Activated CD4-positive, alpha-beta T cell treated with anti-CD3 and anti-CD28 coated beads for 36 hours (primary cell): ENCODE data around the gene SAMD4A. TPM values are rescaled to one million over a fixed set of nuclear protein-coding genes. Genes with fewer than 3 reads are reported as not detected.

Experiments
- ATAC-seq: fragments of 200-7000 bp; cut with Tn5 transposase; one replicate; pipeline ENCODE4 v1.10.0; 2021; ENCODE audit warnings: mild to moderate bottlenecking, moderate library complexity
- CTCF ChIA-PET: fragments of 350-600 bp; sonication (Branson Sonifier 250); formaldehyde crosslinking; loops from one replicate; lab custom pipeline; 2021; ENCODE audit warnings: antibody characterized with exemption; lab: Charles Lee
- POLR2A ChIA-PET: fragments of 350-600 bp; sonication (Branson Sonifier 250); formaldehyde crosslinking; loops from one replicate; lab custom pipeline; 2021; ENCODE audit warnings: antibody characterized with exemption, inconsistent platforms; lab: Charles Lee
- DNase-seq: peaks from one replicate; pipeline ENCODE4 v3.0.0-alpha.2; 2020
- H3K27ac Mint-ChIP-seq: one replicate; pipeline ENCODE4 v1.8.0; 2021; ENCODE audit warnings: mixed read lengths
- H3K27me3 Mint-ChIP-seq: one replicate; pipeline ENCODE4 v1.8.0; 2021; ENCODE audit warnings: mixed read lengths
- H3K36me3 Mint-ChIP-seq: one replicate; pipeline ENCODE4 v1.8.0; 2021; ENCODE audit warnings: low read depth, mixed read lengths
- H3K4me1 Mint-ChIP-seq: one replicate; pipeline ENCODE4 v1.8.0; 2021; ENCODE audit warnings: mixed read lengths
- H3K4me3 Mint-ChIP-seq: one replicate; pipeline ENCODE4 v1.8.0; 2021; ENCODE audit warnings: mild to moderate bottlenecking, moderate library complexity, mixed read lengths
- H3K9me3 Mint-ChIP-seq: one replicate; pipeline ENCODE4 v1.8.0; 2021; ENCODE audit warnings: low read depth, mixed read lengths
- intact Hi-C, 2 experiments: fragments of 100-400 bp; cut with DNase I in 1 of 2; cut with micrococcal nuclease in 1 of 2; formaldehyde crosslinking; loops; one replicate each; pipeline versions ENCODE4 v1.14.2 to v1.15.1; 2022 to 2024; cut with DNase I, micrococcal nuclease
- total RNA-seq, 2 experiments: library from RNA; stranded (reverse); gene quantifications; one replicate each; pipeline ENCODE4 v1.2.3, GENCODE V29; 2021

Gene SAMD4A
- total RNA-seq, 2 experiments from 2014 or later: 2.7 to 2.8 TPM

DNA sequence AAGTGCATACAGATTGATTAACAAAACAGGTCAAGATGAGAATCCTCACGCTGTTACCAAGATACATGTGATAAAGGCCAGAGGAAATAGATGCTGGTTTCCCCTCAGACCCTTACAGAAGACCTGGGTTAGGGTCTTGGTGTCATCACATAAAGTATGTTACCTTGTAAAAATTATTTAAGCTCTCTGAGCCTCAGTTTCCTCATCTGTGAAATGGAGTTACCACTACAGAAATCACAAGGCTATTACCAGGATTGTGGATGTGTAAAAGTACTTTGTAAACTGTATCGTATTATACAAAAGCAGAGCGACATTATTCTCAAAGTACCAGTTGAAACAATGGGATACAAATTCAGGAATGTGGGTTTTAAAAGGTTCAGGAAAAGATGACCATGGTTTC lies 14.0 kb downstream of the SAMD4A start:
- Mint-ChIP-seq H3K4me3 (no peak overlapping the region), H3K27ac (no peak overlapping the region), H3K36me3 (no peaks in the 10 kb centered on the region), H3K9me3 (no peaks in the 10 kb centered on the region), H3K27me3 (peaks cover 8% of the 10 kb centered on the region), H3K4me1 (no peaks in the 10 kb centered on the region)
- DNase-seq (no peak), ATAC-seq (no peak)
- POLR2A ChIA-PET: interaction anchor here (1.1 kb wide), 1 partner anchor 15 kb away, joined by 3 read pairs; no protein-coding TSS in a partner anchor
- CTCF ChIA-PET: interaction anchor here (0.6 to 1.3 kb wide), 2 partner anchors 194 to 537 kb away, joined by 3 to 4 read pairs; no protein-coding TSS in a partner anchor
- intact Hi-C loops: no loop called here

DNA sequence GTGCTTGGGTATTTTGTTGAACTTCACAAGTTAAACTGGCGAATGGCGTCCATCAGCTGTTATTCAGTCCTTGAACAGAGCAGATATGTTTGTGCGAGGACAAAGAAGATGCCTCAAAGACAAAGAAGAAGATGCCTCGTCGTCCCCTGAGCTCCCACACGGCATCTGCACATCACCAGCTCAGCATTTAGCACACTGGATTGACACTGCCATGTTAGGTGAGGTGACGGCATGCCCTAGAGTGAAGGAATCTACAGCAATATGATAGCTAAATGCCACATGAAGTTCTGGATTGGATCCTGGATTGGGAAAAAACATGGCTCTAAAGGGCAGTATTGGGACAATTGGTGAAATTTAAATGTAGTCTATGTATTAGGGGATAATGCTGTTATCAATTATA lies 15.4 kb downstream of the SAMD4A start:
- Mint-ChIP-seq H3K9me3 (no peaks in the 10 kb centered on the region), H3K27ac (no peak overlapping the region), H3K27me3 (peaks cover 2% of the 10 kb centered on the region), H3K4me3 (no peak overlapping the region), H3K4me1 (no peaks in the 10 kb centered on the region), H3K36me3 (no peaks in the 10 kb centered on the region)
- intact Hi-C loops: no loop called here
- DNase-seq: no peak
- ChIA-PET CTCF (interaction anchor here (0.9 to 2.0 kb wide), 5 partner anchors 9 to 192 kb away, joined by 3 to 7 read pairs (median 4); no protein-coding TSS in a partner anchor), POLR2A (no interaction called here)
- ATAC-seq: no peak

DNA sequence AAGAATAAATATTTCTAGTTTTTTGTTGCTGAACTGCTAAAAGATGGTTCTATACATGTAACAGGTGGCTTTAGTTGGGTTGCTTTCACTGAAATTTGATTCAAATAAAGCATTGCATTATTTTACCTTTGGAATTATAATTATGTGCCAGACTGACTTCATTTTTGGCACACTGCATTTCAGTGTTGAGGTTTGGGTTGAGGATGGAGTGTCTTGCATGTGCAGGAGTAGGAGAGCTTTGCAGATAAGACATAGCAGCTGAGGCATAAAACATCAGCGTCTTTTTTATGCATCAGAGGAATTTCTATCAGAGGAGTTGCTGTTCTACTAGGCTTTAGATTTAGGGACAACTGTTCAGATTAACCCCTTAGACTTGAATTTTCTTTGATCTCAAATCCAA lies 17.2 kb downstream of the SAMD4A start:
- ATAC-seq: no peak
- Mint-ChIP-seq H3K9me3 (no peaks in the 10 kb centered on the region), H3K27me3 (peaks cover 7% of the 10 kb centered on the region), H3K4me3 (no peak overlapping the region), H3K27ac (no peak overlapping the region), H3K4me1 (no peaks in the 10 kb centered on the region), H3K36me3 (no peaks in the 10 kb centered on the region)
- intact Hi-C loops: no loop called here
- DNase-seq: no peak
- ChIA-PET CTCF (no interaction called here), POLR2A (no interaction called here)

DNA sequence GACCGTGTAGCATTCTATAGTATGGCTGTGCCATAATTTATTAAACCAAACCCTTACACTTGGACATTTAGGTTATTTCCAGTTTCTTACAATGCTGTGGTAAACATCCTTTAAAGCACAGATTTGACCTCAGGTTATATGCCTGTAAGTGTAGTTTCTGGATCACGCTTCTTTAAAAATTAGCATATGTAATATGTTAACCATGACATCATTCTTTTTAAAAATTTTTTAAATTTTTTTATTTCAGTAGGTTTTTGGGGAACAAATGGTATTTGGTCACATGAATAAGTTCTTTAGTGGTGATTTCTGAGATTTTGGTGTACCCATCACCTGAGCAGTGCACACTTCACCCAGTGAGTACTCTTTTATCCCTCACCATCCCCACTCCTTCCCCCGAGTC lies 18.3 kb downstream of the SAMD4A start:
- no peaks in the 10 kb centered on the region for H3K4me1 Mint-ChIP-seq
- CTCF ChIA-PET: no interaction called here
- ATAC-seq: no peak
- no peak overlapping the region for H3K27ac Mint-ChIP-seq
- H3K27me3 Mint-ChIP-seq: peaks cover 7% of the 10 kb centered on the region
- no peaks in the 10 kb centered on the region for H3K36me3 Mint-ChIP-seq
- H3K9me3 Mint-ChIP-seq: no peaks in the 10 kb centered on the region
- POLR2A ChIA-PET: no interaction called here
- H3K4me3 Mint-ChIP-seq: no peak overlapping the region
- no peak for DNase-seq
- intact Hi-C loops: no loop called here

DNA sequence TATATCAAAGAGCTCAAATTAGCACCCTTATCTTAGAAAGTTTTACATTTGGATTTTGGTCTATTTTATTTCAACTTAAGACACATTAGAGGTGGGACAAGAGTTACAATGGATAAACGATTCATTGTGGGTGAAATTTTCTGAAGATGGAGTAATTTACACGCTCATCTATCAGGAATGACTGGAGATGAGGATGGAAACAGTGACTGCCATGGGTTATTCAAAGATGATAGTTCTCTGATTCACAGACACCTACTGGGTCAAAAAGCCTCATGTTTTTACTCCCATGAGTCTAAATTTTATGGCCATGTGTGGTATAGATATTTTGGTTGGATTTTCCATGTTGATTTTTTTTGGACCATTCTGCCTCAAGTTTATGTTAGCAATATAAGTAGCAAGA lies 22.1 kb downstream of the SAMD4A start:
- Mint-ChIP-seq H3K4me3 (no peak overlapping the region), H3K27ac (no peak overlapping the region), H3K36me3 (no peaks in the 10 kb centered on the region), H3K27me3 (peaks cover 17% of the 10 kb centered on the region), H3K4me1 (peaks cover 7% of the 10 kb centered on the region), H3K9me3 (no peaks in the 10 kb centered on the region)
- no peak for ATAC-seq
- DNase-seq: no peak
- ChIA-PET POLR2A (no interaction called here), CTCF (no interaction called here)
- intact Hi-C loops: no loop called here

DNA sequence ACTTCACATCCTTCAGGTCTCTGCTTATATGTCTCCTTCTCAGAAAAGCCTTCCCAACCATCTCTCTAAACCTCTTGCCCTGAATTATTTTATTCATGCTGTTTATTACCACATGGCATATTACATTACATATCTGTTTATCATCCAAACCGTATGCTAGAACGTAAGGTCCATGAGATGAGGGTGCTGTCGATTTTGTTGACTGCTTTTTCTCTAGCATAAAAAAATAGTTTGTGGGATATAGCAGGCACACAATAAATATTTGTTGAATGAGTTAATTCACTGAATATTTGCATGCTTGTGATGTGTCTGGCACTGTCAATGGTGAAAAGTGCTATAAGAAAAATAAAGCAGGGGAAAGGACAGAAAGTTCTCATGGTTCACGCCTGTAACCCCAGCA lies 22.9 kb downstream of the SAMD4A start:
- Mint-ChIP-seq H3K27ac (no peak overlapping the region), H3K27me3 (peaks cover 17% of the 10 kb centered on the region), H3K4me1 (peaks cover 11% of the 10 kb centered on the region), H3K36me3 (no peaks in the 10 kb centered on the region), H3K9me3 (no peaks in the 10 kb centered on the region), H3K4me3 (no peak overlapping the region)
- CTCF ChIA-PET: no interaction called here
- intact Hi-C loops: no loop called here
- no peak for DNase-seq
- POLR2A ChIA-PET: no interaction called here
- ATAC-seq: no peak

DNA sequence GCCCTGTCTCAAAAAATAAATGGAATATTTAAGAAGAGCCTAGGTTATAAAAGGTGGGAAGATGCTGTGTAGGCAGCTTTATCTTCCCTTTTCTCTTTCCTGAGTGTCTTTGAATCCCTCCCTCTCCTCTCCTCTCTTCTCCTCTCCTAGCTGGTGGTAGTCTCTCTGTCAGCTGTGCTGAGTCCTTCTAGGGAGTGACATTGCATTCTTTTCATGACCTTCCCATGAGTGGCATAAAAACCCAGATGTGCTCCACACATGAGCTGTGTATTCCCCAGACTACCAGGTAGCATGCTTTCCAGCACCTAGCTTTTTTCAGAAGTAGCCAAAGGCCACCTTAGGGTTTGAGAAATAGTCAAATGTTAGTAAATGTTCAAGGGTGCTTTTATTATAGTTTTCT lies 23.6 kb downstream of the SAMD4A start:
- Mint-ChIP-seq H3K36me3 (no peaks in the 10 kb centered on the region), H3K9me3 (no peaks in the 10 kb centered on the region), H3K27me3 (peaks cover 19% of the 10 kb centered on the region), H3K4me1 (peaks cover 11% of the 10 kb centered on the region), H3K27ac (no peak overlapping the region), H3K4me3 (no peak overlapping the region)
- intact Hi-C loops: no loop called here
- ChIA-PET CTCF (interaction anchor here (1.1 to 1.9 kb wide), 3 partner anchors 21 to 184 kb away, joined by 3 to 9 read pairs (median 5); no protein-coding TSS in a partner anchor), POLR2A (no interaction called here)
- ATAC-seq (no peak), DNase-seq (no peak)

DNA sequence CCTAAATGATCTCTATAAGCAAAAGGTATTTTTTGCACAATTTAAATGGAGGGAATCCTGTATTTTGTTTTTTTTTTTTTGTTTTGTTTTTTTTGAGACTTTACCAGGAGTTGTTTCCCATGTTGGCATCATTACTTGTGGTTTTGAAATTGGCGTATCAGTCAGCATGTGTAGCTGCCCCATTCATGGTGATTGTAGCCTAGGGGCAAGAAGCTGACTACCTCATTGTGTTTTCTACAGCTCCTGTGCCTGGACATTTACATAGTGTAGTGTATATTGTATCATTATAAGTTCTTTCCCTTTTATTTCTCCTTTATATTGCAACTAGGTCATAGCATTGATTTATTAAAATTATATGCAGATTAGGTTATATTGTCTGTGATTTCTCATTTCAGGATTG lies 24.5 kb downstream of the SAMD4A start:
- no peaks in the 10 kb centered on the region for H3K36me3 Mint-ChIP-seq
- POLR2A ChIA-PET: no interaction called here
- H3K4me1 Mint-ChIP-seq: peaks cover 11% of the 10 kb centered on the region
- ATAC-seq (no peak), DNase-seq (no peak)
- H3K4me3 Mint-ChIP-seq: no peak overlapping the region
- intact Hi-C loops: no loop called here
- H3K27me3 Mint-ChIP-seq: peaks cover 19% of the 10 kb centered on the region
- CTCF ChIA-PET: interaction anchor here (0.9 to 1.9 kb wide), 3 partner anchors 9 to 99 kb away, joined by 3 to 5 read pairs (median 3); no protein-coding TSS in a partner anchor
- no peaks in the 10 kb centered on the region for H3K9me3 Mint-ChIP-seq
- H3K27ac Mint-ChIP-seq: no peak overlapping the region

DNA sequence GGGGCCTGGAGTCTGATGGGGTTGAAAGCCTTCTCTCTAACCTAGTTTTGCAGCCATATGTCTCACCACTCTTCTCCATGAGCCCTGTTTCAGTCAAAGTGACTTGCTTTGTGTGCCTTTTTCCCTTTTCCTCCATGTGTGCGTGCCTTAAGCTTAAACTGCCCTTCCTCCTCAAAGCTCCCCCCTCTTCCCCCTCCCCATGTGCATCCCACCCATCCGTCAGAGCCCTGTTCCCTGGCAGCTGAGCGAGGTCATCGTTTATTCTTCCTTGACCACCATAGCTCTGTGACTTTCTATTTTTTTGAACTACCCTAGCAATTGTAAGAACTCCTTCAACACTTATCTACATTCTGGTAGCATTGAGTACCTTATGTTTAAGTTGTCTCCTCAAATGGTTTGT lies 24.9 kb downstream of the SAMD4A start:
- ATAC-seq (no peak), DNase-seq (no peak)
- H3K4me1 Mint-ChIP-seq: peaks cover 11% of the 10 kb centered on the region
- no peak overlapping the region for H3K4me3 Mint-ChIP-seq
- ChIA-PET POLR2A (no interaction called here), CTCF (interaction anchor here (0.9 to 1.9 kb wide), 3 partner anchors 9 to 99 kb away, joined by 3 to 5 read pairs (median 3); no protein-coding TSS in a partner anchor)
- H3K36me3 Mint-ChIP-seq: no peaks in the 10 kb centered on the region
- intact Hi-C loops: no loop called here
- H3K27ac Mint-ChIP-seq: no peak overlapping the region
- H3K27me3 Mint-ChIP-seq: peaks cover 19% of the 10 kb centered on the region
- no peaks in the 10 kb centered on the region for H3K9me3 Mint-ChIP-seq

DNA sequence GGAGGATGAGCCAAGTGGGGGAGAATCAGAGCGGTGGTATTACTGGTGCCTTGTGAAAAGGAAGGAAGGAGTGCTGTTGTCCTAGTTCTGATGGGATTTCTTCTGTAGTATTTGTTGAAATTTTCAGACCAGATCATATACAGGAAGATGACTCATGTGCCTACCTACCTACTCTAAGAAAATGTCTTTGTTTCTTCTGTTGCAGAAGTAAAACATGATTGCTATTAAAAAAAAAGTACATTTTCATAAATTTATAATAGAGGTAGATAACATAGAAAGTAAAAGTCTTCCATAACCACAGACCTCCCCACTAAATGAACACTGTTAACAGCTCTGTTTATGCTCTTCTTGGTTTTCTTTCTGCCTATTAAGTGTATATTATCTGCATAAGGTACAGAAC lies 26.9 kb downstream of the SAMD4A start:
- H3K27me3 Mint-ChIP-seq: peaks cover 12% of the 10 kb centered on the region
- no peak overlapping the region for H3K4me3 Mint-ChIP-seq
- ChIA-PET CTCF (interaction anchor here (0.8 to 1.1 kb wide), 3 partner anchors 8 to 55 kb away, joined by 3 to 4 read pairs (median 3); no protein-coding TSS in a partner anchor), POLR2A (interaction anchor here (0.6 kb wide), 1 partner anchor 87 kb away, joined by 3 read pairs; no protein-coding TSS in a partner anchor)
- DNase-seq: no peak
- H3K27ac Mint-ChIP-seq: no peak overlapping the region
- intact Hi-C loops: no loop called here
- H3K9me3 Mint-ChIP-seq: no peaks in the 10 kb centered on the region
- peaks cover 11% of the 10 kb centered on the region for H3K4me1 Mint-ChIP-seq
- ATAC-seq: no peak
- H3K36me3 Mint-ChIP-seq: no peaks in the 10 kb centered on the region

DNA sequence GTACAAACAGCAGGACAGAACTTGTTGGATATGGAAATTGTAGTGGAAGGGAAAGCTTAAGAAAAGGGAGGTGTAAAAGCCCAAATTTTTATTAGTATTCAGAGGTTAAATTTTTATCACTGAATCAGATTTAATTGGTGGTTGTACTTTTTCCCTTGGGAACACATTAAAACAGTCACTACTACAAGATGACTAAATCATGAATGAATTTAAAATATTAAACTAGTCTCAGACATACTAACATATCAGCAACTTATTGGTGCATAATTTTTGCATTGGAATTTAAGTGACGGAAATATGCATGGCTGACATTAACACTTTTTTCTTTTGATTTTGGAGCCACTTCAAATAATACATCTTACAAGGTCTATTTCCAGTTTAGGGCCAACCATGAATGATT lies 27.6 kb downstream of the SAMD4A start:
- ATAC-seq (no peak), DNase-seq (no peak)
- Mint-ChIP-seq H3K27ac (no peak overlapping the region), H3K4me1 (peaks cover 11% of the 10 kb centered on the region), H3K4me3 (no peak overlapping the region), H3K9me3 (no peaks in the 10 kb centered on the region), H3K27me3 (peaks cover 12% of the 10 kb centered on the region), H3K36me3 (no peaks in the 10 kb centered on the region)
- intact Hi-C loops: no loop called here
- CTCF ChIA-PET: no interaction called here
- POLR2A ChIA-PET: interaction anchor here (0.6 kb wide), 1 partner anchor 117 kb away, joined by 3 read pairs; no protein-coding TSS in a partner anchor

DNA sequence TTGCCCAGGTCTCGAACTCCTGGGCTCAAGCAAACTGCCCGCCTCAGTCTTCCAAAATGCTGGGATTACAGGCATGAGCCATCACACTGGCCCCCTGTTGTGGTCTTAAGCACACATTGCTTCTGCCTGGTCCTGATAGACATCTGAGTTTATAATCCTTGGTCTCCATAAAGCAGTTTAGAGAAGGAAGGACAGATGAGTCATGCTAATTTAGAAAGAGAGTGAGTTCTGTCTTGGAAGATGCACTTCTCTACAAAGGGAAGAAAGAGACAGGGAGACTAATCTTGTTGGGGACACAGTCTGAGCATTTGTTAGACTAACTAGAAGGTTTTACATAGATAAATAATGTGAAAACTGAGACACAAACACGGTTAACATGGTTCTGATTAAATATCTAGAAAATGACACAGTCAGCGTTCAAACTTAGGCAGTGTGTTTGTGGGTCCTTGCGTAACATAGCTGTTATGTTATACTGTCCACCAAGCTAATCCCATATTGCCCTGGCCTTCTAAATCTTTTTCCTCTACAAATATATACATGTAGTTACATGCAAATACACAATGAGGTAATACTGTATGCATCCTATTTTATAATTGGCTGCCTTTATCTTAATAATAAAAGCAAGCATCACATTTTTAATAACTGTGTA lies 31.0 kb downstream of the SAMD4A start:
- H3K9me3 Mint-ChIP-seq: no peaks in the 10 kb centered on the region
- intact Hi-C loops: no loop called here
- DNase-seq (no peak), ATAC-seq (no peak)
- H3K4me1 Mint-ChIP-seq: peaks cover 11% of the 10 kb centered on the region
- H3K27me3 Mint-ChIP-seq: peaks cover 2% of the 10 kb centered on the region
- H3K27ac Mint-ChIP-seq: no peak overlapping the region
- no peak overlapping the region for H3K4me3 Mint-ChIP-seq
- CTCF ChIA-PET: no interaction called here
- POLR2A ChIA-PET: no interaction called here
- no peaks in the 10 kb centered on the region for H3K36me3 Mint-ChIP-seq
